AG09319 (cell line): ENCODE measurements around the gene DHRS2.

Experiments used
- DNase-seq: peaks from one replicate; pipeline ENCODE4 v3.0.0-alpha.2; 2010; ENCODE audit warnings: low read depth; ENCODE audit errors: extremely low read depth
- CTCF ChIP-seq: IDR thresholded peaks from 2 replicates; pipeline ENCODE4 v1.5.1; 2011; ENCODE audit warnings: low read depth, mild to moderate bottlenecking, inconsistent platforms, low read length, moderate library complexity

Gene DHRS2

GRCh38 chr14:23641915-23642588 is 5.9 kb downstream of the DHRS2 start:
- no peak for TF ChIP-seq CTCF
- DNase-seq, result no peak

GRCh38 chr14:23643533-23644194 is 7.5 kb downstream of the DHRS2 start:
- no peak for TF ChIP-seq CTCF
- no peak for DNase-seq

GRCh38 chr14:23644195-23644918 is 8.2 kb downstream of the DHRS2 start:
- no peak for TF ChIP-seq CTCF
- no peak for DNase-seq

- TF ChIP-seq CTCF, result no peak
- no peak for DNase-seq
Observed at GRCh38 chr14:23644919-23645336, 8.8 kb downstream of the DHRS2 start.

GRCh38 chr14:23645504-23645811 is 9.3 kb downstream of the DHRS2 start:
- DNase-seq, result no peak
- TF ChIP-seq CTCF, result no peak

GRCh38 chr14:23645812-23646647 is 9.9 kb downstream of the DHRS2 start:
- no peak for DNase-seq
- TF ChIP-seq CTCF, result no peak
